ENCODE measurements around the gene STXBP6.

Gene STXBP6

GRCh38 chr14:24834956-24835355 is 215.0 kb downstream of the STXBP6 start:
- TF ChIP-seq CTCF (IDR thresholded peaks at IDR 0.05; ENCODE audit: control insufficient read depth, insufficient read depth, low read depth, low read length, missing control alignments): no peak
- no peak overlapping the region for H3K4me3 ChIP-seq (ENCODE audit: control insufficient read depth, low read depth, low read length)
- no peak for DNase-seq (ENCODE audit: low read depth)

- no peak for TF ChIP-seq CTCF (IDR thresholded peaks at IDR 0.05; ENCODE audit: control insufficient read depth, insufficient read depth, low read depth, low read length, missing control alignments)
- no peak for DNase-seq (ENCODE audit: low read depth)
These were observed 216.6 kb downstream of the STXBP6 start for GRCh38 chr14:24833385-24833784.

GRCh38 chr14:24831677-24832076 is 218.3 kb downstream of the STXBP6 start:
- H3K4me3 ChIP-seq (ENCODE audit: control insufficient read depth, low read depth, low read length): no peak overlapping the region

More at GRCh38 chr14:24833385-24833784, 216.6 kb downstream of the STXBP6 start:
- no peak overlapping the region for H3K4me3 ChIP-seq (ENCODE audit: control insufficient read depth, low read depth, low read length)

GRCh38 chr14:24829862-24830261 is 220.1 kb downstream of the STXBP6 start:
- no peak for TF ChIP-seq CTCF (IDR thresholded peaks at IDR 0.05; ENCODE audit: control insufficient read depth, insufficient read depth, low read depth, low read length, missing control alignments)
- no peak for DNase-seq (ENCODE audit: low read depth)
- no peak overlapping the region for H3K4me3 ChIP-seq (ENCODE audit: control insufficient read depth, low read depth, low read length)

More at GRCh38 chr14:24831677-24832076, 218.3 kb downstream of the STXBP6 start:
- no peak for TF ChIP-seq CTCF (IDR thresholded peaks at IDR 0.05; ENCODE audit: control insufficient read depth, insufficient read depth, low read depth, low read length, missing control alignments)
- no peak for DNase-seq (ENCODE audit: low read depth)

GRCh38 chr14:24828486-24828885 is 221.5 kb downstream of the STXBP6 start:
- no peak overlapping the region for H3K4me3 ChIP-seq (ENCODE audit: control insufficient read depth, low read depth, low read length)
- no peak for TF ChIP-seq CTCF (IDR thresholded peaks at IDR 0.05; ENCODE audit: control insufficient read depth, insufficient read depth, low read depth, low read length, missing control alignments)

GRCh38 chr14:24826390-24826789 is 223.6 kb downstream of the STXBP6 start:
- DNase-seq (ENCODE audit: low read depth): no peak
- H3K4me3 ChIP-seq (ENCODE audit: control insufficient read depth, low read depth, low read length): no peak overlapping the region
- TF ChIP-seq CTCF (IDR thresholded peaks at IDR 0.05; ENCODE audit: control insufficient read depth, insufficient read depth, low read depth, low read length, missing control alignments): no peak

More at GRCh38 chr14:24828486-24828885, 221.5 kb downstream of the STXBP6 start:
- DNase-seq (ENCODE audit: low read depth): no peak

- H3K4me3 ChIP-seq (ENCODE audit: control insufficient read depth, low read depth, low read length): no peak overlapping the region
- DNase-seq (ENCODE audit: low read depth): no peak
- TF ChIP-seq CTCF (IDR thresholded peaks at IDR 0.05; ENCODE audit: control insufficient read depth, insufficient read depth, low read depth, low read length, missing control alignments): no peak
These were observed 229.3 kb downstream of the STXBP6 start for GRCh38 chr14:24820616-24821015.
